Ascending aorta (tissue), 2 donors: ENCODE results near the gene ATG16L1. TPM values are rescaled to one million over a fixed set of nuclear protein-coding genes. Genes with fewer than 3 reads are reported as not detected.

ENCODE experiments used
- DNase-seq, 2 donors: peaks; one replicate each; pipeline ENCODE4 v3.0.0-alpha.2; 2019; ENCODE audit warnings: low spot score in 2 of 2
- H3K27ac ChIP-seq, 2 donors: fragments of 200-600 bp; sonication (generic); one replicate each; pipeline ENCODE4 v1.5.1; 2016 to 2017; ENCODE audit warnings: mild to moderate bottlenecking in 1 of 2
- H3K27me3 ChIP-seq: fragments of 200-600 bp; sonication (generic); one replicate; pipeline ENCODE4 v1.5.1; 2017
- H3K36me3 ChIP-seq, 2 donors: fragments of 200-600 bp; sonication (generic); one replicate each; pipeline ENCODE4 v1.5.1; 2016
- H3K4me1 ChIP-seq, 2 donors: fragments of 200-600 bp; sonication (generic); one replicate each; pipeline ENCODE4 v1.5.1; 2016 to 2017; ENCODE audit warnings: mild to moderate bottlenecking in 1 of 2
- H3K4me3 ChIP-seq, 2 donors: fragments of 200-600 bp; sonication (generic); one replicate each; pipeline ENCODE4 v1.5.1; 2016 to 2017; ENCODE audit warnings: mild to moderate bottlenecking in 1 of 2
- H3K9me3 ChIP-seq, 2 donors: fragments of 200-600 bp; sonication (generic); one replicate each; pipeline ENCODE4 v1.5.1; 2016
- CTCF ChIP-seq, 3 experiments: fragments of 200-600 bp in 2 of 3; fragments of 450-650 bp in 1 of 3; sonication (generic) in 2 of 3; IDR thresholded peaks; one replicate each; pipeline ENCODE4 v1.5.1; 2016 to 2019; ENCODE audit warnings: antibody characterized with exemption in 3 of 3, mild to moderate bottlenecking in 1 of 3, moderate library complexity in 1 of 3
- intact Hi-C: fragments of 100-400 bp; cut with DNase I; formaldehyde crosslinking; loops from one replicate; pipeline ENCODE4 v1.15.1; 2023
- total RNA-seq: library from RNA; depleted of rRNA; stranded (reverse); fragments of >200 nt; gene quantifications from one replicate; pipeline ENCODE4 v1.1.0, GENCODE V29; 2016

The ATG16L1 gene
- total RNA-seq, 1 donor from 2014 or later = 28.1 TPM

GRCh38 chr2:233259730-233260129 is 8.3 kb downstream of the ATG16L1 start:
- Histone ChIP-seq H3K4me1 (no peaks in the 10 kb centered on the region), H3K27ac (no peak overlapping the region), H3K36me3 (peaks cover 61 to 81% of the 10 kb centered on the region in 2 donors), H3K27me3 (no peaks in the 10 kb centered on the region), H3K9me3 (no peaks in the 10 kb centered on the region), H3K4me3 (no peak overlapping the region)
- no peak for DNase-seq
- intact Hi-C loops = no loop called here
- TF ChIP-seq CTCF (IDR thresholded peaks at IDR 0.05) = no peak

GRCh38 chr2:233260661-233261060 is 9.2 kb downstream of the ATG16L1 start:
- Histone ChIP-seq H3K27ac (no peak overlapping the region), H3K27me3 (no peaks in the 10 kb centered on the region), H3K4me3 (no peak overlapping the region), H3K36me3 (peaks cover 70 to 91% of the 10 kb centered on the region in 2 donors), H3K4me1 (no peaks in the 10 kb centered on the region), H3K9me3 (no peaks in the 10 kb centered on the region)
- no peak for TF ChIP-seq CTCF (IDR thresholded peaks at IDR 0.05)
- intact Hi-C loops = no loop called here
- no peak for DNase-seq

- TF ChIP-seq CTCF (IDR thresholded peaks at IDR 0.05) = no peak
- Histone ChIP-seq H3K27me3 (no peaks in the 10 kb centered on the region), H3K9me3 (no peaks in the 10 kb centered on the region), H3K27ac (no peak overlapping the region), H3K4me3 (no peak overlapping the region), H3K36me3 (peaks cover 75 to 95% of the 10 kb centered on the region in 2 donors), H3K4me1 (no peaks in the 10 kb centered on the region)
- no peak for DNase-seq
- intact Hi-C loops = no loop called here
These were observed 10.5 kb downstream of the ATG16L1 start for GRCh38 chr2:233261819-233262555.

DNA sequence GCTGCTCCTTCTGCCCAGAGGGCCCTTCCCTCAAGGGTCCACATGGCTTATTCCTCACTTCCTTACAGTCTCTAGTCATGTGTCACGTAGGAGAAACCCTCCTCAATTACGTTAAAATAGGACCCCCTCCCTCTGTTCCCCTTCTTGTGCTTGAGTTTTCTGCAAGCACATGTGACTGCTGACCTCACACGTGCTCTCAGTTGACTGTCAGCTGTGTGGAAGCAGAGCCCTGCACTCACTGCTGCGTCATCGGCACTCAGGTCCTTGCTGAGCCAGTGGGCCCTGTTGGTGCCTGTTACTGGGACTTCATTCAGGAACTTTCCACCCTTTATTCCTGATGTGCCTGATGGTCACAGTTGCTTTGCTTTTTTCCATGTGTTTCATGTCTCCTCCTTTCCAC is 11.1 kb downstream of the ATG16L1 start:
- H3K27ac ChIP-seq = no peak overlapping the region
- no peaks in the 10 kb centered on the region for H3K4me1 ChIP-seq
- H3K36me3 ChIP-seq = peaks cover 72 to 95% of the 10 kb centered on the region in 2 donors
- H3K4me3 ChIP-seq = no peak overlapping the region
- DNase-seq = no peak
- intact Hi-C loops = no loop called here
- H3K9me3 ChIP-seq = no peaks in the 10 kb centered on the region
- H3K27me3 ChIP-seq = no peaks in the 10 kb centered on the region
- TF ChIP-seq CTCF (IDR thresholded peaks at IDR 0.05) = no peak

GRCh38 chr2:233263045-233263570 is 11.6 kb downstream of the ATG16L1 start:
- no peak overlapping the region for H3K4me3 ChIP-seq
- no peaks in the 10 kb centered on the region for H3K4me1 ChIP-seq
- H3K9me3 ChIP-seq = no peaks in the 10 kb centered on the region
- H3K27me3 ChIP-seq = no peaks in the 10 kb centered on the region
- no peak for TF ChIP-seq CTCF (IDR thresholded peaks at IDR 0.05)
- no peak for DNase-seq
- intact Hi-C loops = no loop called here
- no peak overlapping the region for H3K27ac ChIP-seq
- peaks cover 72 to 99% of the 10 kb centered on the region in 2 donors for H3K36me3 ChIP-seq
